ENCODE data around the gene NOXO1. TPM values are rescaled to one million over a fixed set of nuclear protein-coding genes. Genes with fewer than 3 reads are reported as not detected.

Gene NOXO1
- total RNA-seq, 1 experiment from 2014 or later = 1.7 TPM

GRCh38 chr16:1987198-1987597, 5.9 kb upstream of the NOXO1 start:
- Histone ChIP-seq H3K4me2 (ENCODE audit: insufficient read depth, insufficient read length, low read length) (no peak overlapping the region), H3K9ac (ENCODE audit: extremely low read depth, insufficient read length, low read length) (no peak overlapping the region), H2AK5ac (ENCODE audit: insufficient read length, low read length) (no peak overlapping the region), H3K56ac (ENCODE audit: insufficient read length, low read depth, low read length) (no peak overlapping the region), H2BK5ac (ENCODE audit: insufficient read length, low read length) (no peak overlapping the region), H3K14ac (ENCODE audit: insufficient read depth, low read length) (no peak overlapping the region), H3K4ac (ENCODE audit: low read depth, low read length) (no peak overlapping the region), H2BK12ac (ENCODE audit: insufficient read length, low read depth, low read length) (no peak overlapping the region), H3K18ac (ENCODE audit: insufficient read length, low read depth, low read length) (no peak overlapping the region), H2BK15ac (ENCODE audit: low read depth, low read length) (no peak overlapping the region), H2AFZ (ENCODE audit: low read length) (no peak overlapping the region), H2BK120ac (ENCODE audit: low read depth, low read length, poor library complexity, severe bottlenecking) (no peak overlapping the region), H4K8ac (replicated peaks; ENCODE audit: insufficient read length, low read depth, low read length) (no peak overlapping the region), H3K9me3 (ENCODE audit: control insufficient read depth, low read depth, low read length) (no peaks in the 10 kb centered on the region), H4K91ac (ENCODE audit: insufficient read length, low read depth, low read length) (no peak overlapping the region), H4K5ac (ENCODE audit: insufficient read length, low read depth, low read length) (no peak overlapping the region), H3K27ac (ENCODE audit: insufficient read length, low read depth, low read length) (no peak overlapping the region), H4K20me1 (ENCODE audit: control insufficient read depth, insufficient read depth, insufficient read length) (peaks cover 2% of the 10 kb centered on the region), H3K23me2 (ENCODE audit: insufficient read length, low read depth, low read length, poor library complexity, severe bottlenecking) (peaks cover 32% of the 10 kb centered on the region), H2BK20ac (ENCODE audit: low read depth, low read length, poor library complexity, severe bottlenecking) (no peak overlapping the region), H3K79me1 (ENCODE audit: insufficient read depth, low read depth, low read length, poor library complexity, severe bottlenecking) (no peaks in the 10 kb centered on the region), H3K23ac (ENCODE audit: insufficient read length, low read depth, low read length) (no peak overlapping the region), H3K27me3 (ENCODE audit: insufficient read depth, low read length) (peaks cover 20% of the 10 kb centered on the region), H3K79me2 (ENCODE audit: insufficient read depth, low read length) (no peaks in the 10 kb centered on the region; the same call in 1 of the 2 replicates), H3T11ph (ENCODE audit: low read length) (no peak overlapping the region), H3K4me1 (ENCODE audit: insufficient read depth, low read length) (no peaks in the 10 kb centered on the region; the same call in 1 of the 2 replicates)
- no peaks in the 10 kb centered on the region; a peak in 1 of 5 replicates for H3K9me3 Mint-ChIP-seq
- WGBS (ENCODE audit: extremely low coverage, insufficient read length, low lambda C conversion rate) = no CpG with 5 or more reads among the region's 10 CpGs
- H3K27me3 Mint-ChIP-seq (ENCODE audit: low read depth) = peaks cover 47% of the 10 kb centered on the region
- H3K4me1 Mint-ChIP-seq = peaks cover 29 to 35% of the 10 kb centered on the region in 2 experiments
- no peak for DNase-seq
- H3K36me3 Mint-ChIP-seq (ENCODE audit: insufficient read depth in 1 of 3, low read depth in 3 of 3) = peaks cover 0 to 20% (median 18%) of the 10 kb centered on the region in 3 experiments; a peak in 6 of 7 replicates
- TF ChIP-seq, protein P1, sequence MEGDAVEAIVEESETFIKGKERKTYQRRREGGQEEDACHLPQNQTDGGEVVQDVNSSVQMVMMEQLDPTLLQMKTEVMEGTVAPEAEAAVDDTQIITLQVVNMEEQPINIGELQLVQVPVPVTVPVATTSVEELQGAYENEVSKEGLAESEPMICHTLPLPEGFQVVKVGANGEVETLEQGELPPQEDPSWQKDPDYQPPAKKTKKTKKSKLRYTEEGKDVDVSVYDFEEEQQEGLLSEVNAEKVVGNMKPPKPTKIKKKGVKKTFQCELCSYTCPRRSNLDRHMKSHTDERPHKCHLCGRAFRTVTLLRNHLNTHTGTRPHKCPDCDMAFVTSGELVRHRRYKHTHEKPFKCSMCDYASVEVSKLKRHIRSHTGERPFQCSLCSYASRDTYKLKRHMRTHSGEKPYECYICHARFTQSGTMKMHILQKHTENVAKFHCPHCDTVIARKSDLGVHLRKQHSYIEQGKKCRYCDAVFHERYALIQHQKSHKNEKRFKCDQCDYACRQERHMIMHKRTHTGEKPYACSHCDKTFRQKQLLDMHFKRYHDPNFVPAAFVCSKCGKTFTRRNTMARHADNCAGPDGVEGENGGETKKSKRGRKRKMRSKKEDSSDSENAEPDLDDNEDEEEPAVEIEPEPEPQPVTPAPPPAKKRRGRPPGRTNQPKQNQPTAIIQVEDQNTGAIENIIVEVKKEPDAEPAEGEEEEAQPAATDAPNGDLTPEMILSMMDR (conservative IDR thresholded peaks at IDR 0.05) = no peak
- peak overlapping the region in 1 of 2 experiments; percentile 13; a peak in 1 of 5 replicates for H3K4me3 Mint-ChIP-seq
- no peak overlapping the region for H3K27ac Mint-ChIP-seq

Data from H9 (cell line).